ENCODE data around the gene RPRD1A. TPM values are rescaled to one million over a fixed set of nuclear protein-coding genes. Genes with fewer than 3 reads are reported as not detected.
"Not testable (repeated sequence)": the region's sequence is repeated elsewhere in the genome, so short reads cannot be mapped to it uniquely, and the experiment has no call there.

RPRD1A gene
- total and polyA plus RNA-seq, 9 of the 15 experiments (the other 6 are each of a cell fraction or from before 2014, with no cell fraction given), result 30.2 to 142 (median 66.0) TPM

- TF ChIP-seq ZBTB34 (CRISPR knock-in tag; IDR thresholded peaks at IDR 0.05), result no peak
- TF ChIP-seq ZNF511 (CRISPR knock-in tag; IDR thresholded peaks at IDR 0.05), result peak; percentile 80; the same call in 1 of the 2 replicates
- TF ChIP-seq EHMT2 (IDR thresholded peaks at IDR 0.05), result peak; percentile 16; the same call in 1 of the 2 replicates
- TF ChIP-seq CREB1 (IDR thresholded peaks at IDR 0.05), result peak; percentile 88
- peak; percentile 96 for TF ChIP-seq CREB1 (CRISPR knock-in tag; IDR thresholded peaks at IDR 0.05)
Measured at GRCh38 chr18:36067055-36067957, at the start of gene RPRD1A (continued).

GRCh38 chr18:36116771-36117170 lies 49.4 kb upstream of the RPRD1A start:
- in situ Hi-C loops (cut with MboI); H3K4me1 ChIP-seq (replicated peaks in 1 of 2; ENCODE audit: control insufficient read depth in 2 of 2, insufficient read depth in 2 of 2, low read length in 2 of 2); ATAC-seq; FAIRE-seq; H3K79me2 ChIP-seq (ENCODE audit: control insufficient read depth, insufficient read depth, low read length); H4K20me1 ChIP-seq (replicated peaks; ENCODE audit: control insufficient read depth, insufficient read depth, low read length); intact Hi-C loops (cut with micrococcal nuclease); BruUV-seq (replicated peaks); H3K9me1 ChIP-seq (ENCODE audit: control insufficient read depth, insufficient read depth, low read length); H3K9ac ChIP-seq (ENCODE audit: insufficient read depth in 1 of 2, low read depth in 2 of 2, low read length in 2 of 2); H2AFZ ChIP-seq (ENCODE audit: low read depth, low read length); H3K4me2 ChIP-seq (ENCODE audit: insufficient read depth, low read length); H3K4me3 ChIP-seq; H3K27ac ChIP-seq (ENCODE audit: extremely low read depth, low read depth, low read length); H3K9me3 ChIP-seq (replicated peaks; ENCODE audit: control insufficient read depth, insufficient read depth, low read depth, low read length); DNase-seq (ENCODE audit: extremely low read depth in 1 of 4, low spot score in 3 of 4); CTCF ChIA-PET (ENCODE audit: low intra/inter-chr PET ratio); H3K27me3 ChIP-seq (ENCODE audit: control insufficient read depth in 2 of 2, insufficient read depth in 2 of 2, low read length in 2 of 2): not testable (repeated sequence)
- WGBS (ENCODE audit: insufficient coverage, low coverage, missing lambda C conversion rate), result 83% methylated on average over 11 of the region's 11 CpGs
- H3K36me3 ChIP-seq (ENCODE audit: control insufficient read depth, insufficient read depth, low read length), result peaks cover 60% of the 10 kb centered on the region
- POLR2A ChIA-PET, result interaction anchor here (0.7 to 2.6 kb wide), 2 partner anchors 13 to 32 kb away, joined by 3 to 10 read pairs; partner anchors contain the start of genes ELP2 and SLC39A6
